HTERT RPE-1 (cell line): Measurements from ENCODE around the gene LAYN.

Source experiments
- in situ Hi-C: fragments of 300-500 bp; cut with MboI; formaldehyde crosslinking; loops from 4 replicates; pipeline ENCODE4 v1.14.3; 2020; ENCODE audit warnings: low sequenced_read_pairs

The LAYN gene, protein sequence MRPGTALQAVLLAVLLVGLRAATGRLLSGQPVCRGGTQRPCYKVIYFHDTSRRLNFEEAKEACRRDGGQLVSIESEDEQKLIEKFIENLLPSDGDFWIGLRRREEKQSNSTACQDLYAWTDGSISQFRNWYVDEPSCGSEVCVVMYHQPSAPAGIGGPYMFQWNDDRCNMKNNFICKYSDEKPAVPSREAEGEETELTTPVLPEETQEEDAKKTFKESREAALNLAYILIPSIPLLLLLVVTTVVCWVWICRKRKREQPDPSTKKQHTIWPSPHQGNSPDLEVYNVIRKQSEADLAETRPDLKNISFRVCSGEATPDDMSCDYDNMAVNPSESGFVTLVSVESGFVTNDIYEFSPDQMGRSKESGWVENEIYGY

DNA sequence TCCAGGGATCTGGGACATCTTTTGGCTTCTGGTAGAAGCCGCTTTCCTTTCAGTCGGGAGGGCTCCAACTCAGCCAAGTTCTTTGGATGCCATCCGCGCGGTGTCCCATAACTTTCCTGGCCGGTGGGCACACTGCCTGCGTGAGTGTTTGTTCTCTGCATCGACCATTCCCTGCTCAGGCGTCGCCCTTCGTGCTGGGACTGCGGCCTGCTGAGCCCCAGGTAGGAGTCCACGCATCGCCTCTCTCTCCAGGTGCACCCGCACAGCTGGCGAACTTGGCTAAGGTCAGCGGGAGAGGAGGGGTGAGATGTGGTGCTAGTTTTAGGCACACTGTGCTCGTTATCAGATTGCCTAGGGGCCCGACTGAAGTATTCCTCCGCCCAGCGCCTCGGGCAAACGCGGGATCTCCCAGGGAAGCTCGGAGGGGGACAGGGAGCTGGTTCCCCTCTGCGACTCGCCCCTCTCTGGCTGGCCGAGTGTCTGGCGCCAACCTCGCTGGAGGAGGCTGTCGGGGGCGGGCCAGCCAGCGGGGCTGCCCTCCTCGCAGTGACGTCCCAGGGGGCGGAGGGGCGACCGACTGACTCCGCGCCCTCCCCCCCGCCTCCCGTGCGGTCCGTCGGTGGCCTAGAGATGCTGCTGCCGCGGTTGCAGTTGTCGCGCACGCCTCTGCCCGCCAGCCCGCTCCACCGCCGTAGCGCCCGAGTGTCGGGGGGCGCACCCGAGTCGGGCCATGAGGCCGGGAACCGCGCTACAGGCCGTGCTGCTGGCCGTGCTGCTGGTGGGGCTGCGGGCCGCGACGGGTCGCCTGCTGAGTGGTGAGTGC lies at the start of gene LAYN:
Gene LAYN (plus strand): TSS at position 607 of the 823 bp plus-strand sequence. CDS start 124 bp downstream, at position 731.
- in situ Hi-C loops: no loop called here

DNA sequence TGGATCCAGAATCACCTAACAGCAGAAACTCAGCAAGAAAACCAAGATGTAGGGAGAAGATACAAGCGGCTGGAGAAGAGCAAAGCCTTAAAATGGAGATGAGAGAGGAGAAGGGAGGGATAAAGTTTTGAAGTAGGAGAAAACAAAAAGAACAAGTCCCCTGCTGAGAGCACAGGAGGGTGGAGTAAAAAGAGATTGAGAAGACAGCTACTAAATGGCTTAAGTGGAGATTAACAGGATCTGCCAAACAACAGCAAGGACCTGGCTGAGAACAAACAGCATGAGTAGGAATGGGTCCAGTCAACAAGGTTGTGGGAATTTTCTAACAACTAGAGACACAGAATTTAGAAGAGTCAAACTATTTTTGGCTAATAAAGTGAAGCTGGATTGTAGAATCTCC lies 46.5 kb upstream of the LAYN start:
- in situ Hi-C loops: no loop called here

DNA sequence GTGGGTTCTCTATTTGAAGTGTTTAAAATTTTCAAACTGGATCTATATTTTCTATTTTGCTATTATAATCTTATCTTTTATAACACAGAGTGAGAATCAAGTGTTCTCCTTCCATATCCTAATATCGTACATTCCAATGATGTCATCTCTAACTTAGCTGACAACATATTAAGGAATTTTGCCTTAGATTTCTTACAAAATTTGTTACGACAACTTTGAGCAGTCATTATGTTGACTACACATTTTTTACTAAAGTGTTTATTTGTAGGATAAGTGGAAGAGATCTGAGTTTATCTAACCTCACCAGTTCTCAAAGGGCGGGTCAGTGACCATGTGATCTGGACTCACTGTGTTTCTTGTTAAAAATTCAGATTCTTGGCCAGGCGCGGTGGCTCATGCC lies 41.0 kb upstream of the LAYN start:
- in situ Hi-C loops: no loop called here

DNA sequence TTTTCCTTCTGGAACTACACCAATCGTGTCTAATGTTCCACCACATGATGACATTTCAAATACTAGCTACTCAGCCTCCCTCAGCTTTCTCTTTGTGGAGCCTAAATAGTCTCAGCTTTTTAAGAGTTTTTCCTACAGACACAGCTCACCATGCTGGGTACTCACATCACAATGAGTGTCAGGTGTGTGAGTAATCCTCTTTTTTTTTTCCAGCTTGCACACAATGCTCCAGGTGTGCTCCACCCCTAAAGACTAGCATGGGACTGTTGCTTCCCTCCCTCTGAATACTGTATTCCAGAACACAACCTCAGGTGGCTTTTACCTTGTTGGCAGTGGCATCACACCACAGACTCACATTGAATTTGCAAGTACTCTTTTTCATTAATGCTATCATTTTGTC lies 40.0 kb upstream of the LAYN start:
- in situ Hi-C loops: no loop called here

DNA sequence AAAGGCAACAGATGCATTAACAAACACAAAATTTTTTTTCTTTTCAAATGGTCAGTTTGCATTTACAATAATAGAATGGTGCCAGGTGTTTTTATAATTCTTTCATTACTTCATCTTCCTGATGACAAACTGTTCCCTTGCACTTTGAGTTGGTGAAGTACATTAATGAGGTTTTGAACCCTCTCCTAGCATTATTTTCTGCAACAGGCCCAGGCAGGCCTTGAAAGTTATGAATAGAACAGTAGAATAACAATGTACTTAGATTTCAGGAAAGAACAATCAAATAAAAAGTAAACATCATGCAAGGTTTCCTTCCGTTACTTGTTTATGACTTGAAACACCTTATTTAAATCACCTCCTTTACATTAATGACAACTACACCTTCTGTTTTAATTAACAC lies 37.9 kb upstream of the LAYN start:
- in situ Hi-C loops: no loop called here

DNA sequence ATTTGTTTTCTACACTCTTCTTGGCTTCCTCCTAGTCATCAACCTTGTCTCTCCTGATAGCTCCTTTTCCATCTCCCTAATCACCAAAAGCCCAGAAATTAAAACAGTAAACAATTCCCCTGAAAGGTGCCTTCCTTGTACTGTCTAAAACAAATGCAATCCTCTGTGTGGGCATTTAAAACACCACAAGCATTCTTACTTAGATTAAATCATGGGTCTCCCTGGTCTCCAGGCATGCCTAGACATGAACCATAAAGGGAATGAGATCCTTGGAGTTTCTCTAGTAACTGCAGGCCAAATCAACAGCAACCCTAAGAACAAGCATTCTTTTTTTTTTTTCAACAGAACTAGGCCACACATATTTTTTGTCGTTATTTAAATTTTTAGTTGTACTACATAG lies 30.2 kb upstream of the LAYN start:
- in situ Hi-C loops: no loop called here

DNA sequence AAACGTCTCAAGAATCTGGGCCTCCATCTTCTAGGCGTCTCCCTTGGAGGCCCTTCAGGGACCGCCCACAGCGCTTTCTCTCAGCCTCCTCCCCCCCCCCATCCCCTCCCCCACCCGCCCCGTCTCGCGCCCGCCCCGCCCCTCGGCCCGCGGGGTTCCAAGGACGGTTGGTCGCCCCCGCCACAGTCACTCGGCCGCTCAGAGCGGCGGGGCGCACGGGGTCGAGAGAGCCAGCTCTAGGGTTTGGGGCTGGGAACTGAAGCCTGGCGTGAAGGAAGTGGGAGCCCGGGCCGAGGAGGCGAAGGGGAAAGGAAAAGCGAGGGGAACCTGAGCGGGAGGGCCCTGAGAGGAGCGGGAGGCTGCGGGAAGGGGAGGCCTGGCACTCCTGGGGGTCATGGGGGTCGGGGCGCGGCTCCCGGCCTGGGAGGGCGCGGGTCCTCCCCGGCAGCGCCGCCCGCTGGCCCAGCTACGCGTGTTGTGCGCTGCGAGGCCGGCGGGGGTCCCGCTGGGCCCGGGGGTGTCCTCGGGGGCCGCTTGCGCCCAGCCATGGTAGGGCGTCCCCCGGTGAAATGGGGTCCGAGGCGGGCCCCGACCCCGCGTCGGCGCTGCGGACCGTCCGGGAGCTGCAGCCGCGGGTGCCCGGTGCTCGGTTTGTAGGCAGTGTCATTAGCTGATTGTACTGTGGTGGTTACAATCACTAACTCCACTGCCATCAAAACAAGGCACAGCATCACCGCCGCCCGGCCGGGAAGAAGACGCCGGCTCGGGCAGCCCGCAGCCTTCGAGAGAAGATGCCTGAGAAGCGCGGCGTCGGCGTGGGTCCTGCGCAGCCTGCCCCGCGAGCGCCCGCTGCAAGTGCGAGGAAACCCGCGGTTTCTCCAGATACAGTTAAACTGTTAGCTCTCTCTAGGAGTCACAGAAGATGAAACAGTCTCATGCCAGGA lies 28.0 kb upstream of the LAYN start, which contains the start of gene BTG4:
Gene BTG4 (minus strand): TSS at position 91 of the 944 bp plus-strand sequence. CDS start 13,610 bp downstream, outside the sequence.
- in situ Hi-C loops: no loop called here

DNA sequence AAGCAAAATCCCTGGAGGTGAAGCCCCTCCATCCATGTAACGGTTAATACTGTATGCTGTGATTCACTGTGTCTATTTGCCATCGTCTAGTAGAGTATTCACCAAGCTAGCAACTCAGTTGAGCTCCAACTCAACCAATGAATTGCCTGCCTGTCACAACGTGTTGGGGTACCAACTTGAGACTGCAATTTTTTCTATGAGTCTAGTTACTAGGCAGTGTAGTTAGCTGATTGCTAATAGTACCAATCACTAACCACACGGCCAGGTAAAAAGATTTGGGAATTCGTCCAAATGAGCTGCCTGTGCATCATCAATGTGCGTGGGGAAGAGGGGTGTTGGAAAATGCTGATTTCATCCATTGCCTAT lies 27.3 kb upstream of the LAYN start:
- in situ Hi-C loops: no loop called here

DNA sequence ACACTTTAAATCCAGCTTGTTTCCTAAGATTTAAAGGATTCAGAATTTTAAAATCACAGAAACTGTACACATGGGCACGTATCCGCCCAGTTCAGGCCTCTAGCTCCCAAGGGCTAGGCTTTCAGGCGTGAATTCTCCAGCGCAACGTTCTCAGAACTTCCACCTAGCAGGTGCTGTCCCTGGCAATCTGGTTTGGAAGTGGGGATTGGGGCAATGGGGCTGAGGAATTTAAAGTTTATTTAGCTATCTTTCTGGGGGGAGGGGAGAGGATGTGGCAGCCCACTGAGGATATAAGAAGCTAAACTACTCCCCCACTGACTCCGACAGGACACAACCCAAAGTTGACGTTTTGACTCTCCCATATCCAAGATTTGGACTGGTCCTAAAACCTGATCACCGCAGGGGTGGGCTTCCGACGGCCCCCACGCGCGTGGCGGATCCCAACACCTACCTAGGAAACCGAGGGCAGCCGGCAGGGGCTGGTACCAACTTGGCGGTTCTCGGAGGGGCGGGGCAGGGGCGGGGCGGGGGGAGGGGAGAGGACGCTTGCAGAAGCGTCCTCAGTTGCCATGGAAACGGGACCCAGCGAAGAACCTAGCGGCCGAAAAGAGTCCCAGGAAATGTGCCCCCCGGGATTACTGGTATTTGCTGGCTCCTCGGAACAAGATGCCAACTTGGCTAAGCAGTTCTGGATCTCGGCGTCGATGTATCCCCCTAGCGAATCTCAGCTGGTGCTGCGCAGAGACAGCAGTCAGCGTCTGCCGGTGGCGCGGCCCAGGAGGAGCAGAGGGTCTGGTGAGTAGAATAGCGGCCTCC lies 26.1 kb upstream of the LAYN start, which contains the start of gene HOATZ:
Gene HOATZ (plus strand): TSS at position 563 of the 816 bp plus-strand sequence. CDS start 7 bp downstream, at position 570.
- in situ Hi-C loops: no loop called here

DNA sequence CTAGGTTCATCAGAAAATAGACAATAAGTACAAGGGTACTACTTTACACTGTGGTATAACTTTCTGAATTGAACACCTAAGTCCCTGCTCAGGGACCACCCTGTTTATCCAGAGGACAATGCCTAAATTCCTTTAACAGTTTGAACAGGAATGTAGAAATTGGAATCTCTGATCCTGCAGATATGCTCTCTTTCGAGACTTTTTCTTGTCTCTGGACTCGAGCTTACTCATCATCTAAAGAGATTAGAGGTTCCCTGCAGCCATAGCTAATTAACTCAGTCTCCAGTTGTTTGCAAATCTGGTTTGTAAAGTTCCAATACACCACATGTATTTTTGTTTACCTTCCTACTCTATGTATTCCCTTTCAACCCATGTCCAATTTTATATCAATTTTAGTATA lies 24.9 kb upstream of the LAYN start:
- in situ Hi-C loops: no loop called here

DNA sequence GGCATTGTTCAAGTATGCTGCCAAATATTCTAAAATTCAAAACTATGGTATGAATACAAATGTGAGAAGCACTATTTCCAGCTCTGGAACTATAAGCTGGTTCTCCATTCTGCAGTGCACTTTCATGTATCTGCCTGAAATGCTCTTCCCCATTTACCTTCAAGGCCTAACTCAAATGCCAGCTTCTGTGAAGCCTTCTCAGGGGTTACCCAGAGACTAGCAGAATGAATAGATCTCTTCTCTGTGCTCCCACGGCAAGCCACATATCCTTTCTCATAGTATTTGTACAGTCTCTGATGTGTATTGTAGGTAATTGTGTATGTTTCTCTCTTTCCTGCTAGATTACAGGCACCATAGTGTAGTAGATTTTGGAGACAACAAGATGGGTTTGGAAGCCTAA lies 21.9 kb upstream of the LAYN start:
- in situ Hi-C loops: no loop called here

DNA sequence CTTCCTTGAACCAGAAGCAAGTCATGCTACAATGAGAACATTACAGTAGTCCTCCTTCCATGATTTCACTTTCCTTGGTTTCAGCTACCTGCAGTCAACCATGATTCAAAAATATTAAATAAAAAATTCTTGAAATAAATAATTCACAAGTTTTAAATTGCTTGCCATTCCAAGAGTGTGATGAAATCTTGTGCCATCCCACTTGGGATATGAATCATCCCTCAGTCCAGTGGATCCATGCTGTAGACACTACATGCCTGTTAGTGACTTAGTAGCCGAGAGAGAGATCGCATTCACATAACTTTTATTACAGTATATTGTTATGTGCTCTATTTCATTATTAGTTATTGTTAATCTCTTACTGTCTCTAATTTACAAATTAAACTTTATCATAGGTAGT lies 20.0 kb upstream of the LAYN start:
- in situ Hi-C loops: no loop called here

DNA sequence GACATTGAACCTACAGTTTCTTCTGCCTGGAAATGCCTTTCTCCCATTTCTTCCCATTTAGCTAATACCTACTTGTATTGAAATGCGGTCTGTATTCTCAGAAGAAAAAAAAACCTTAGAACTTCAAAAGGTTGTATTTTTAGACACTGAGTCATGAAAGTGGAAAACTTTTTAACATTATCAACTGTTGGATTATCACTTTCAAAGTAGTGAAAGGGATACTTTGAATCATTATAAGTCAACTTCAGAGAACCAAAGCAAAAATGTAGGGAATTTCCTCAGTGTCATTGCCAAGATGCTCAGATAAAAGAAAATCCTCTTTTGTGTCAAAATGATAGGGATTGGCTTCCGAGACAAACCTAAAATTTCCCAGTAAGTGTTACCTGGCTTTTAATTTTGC lies 19.4 kb upstream of the LAYN start:
- in situ Hi-C loops: no loop called here

DNA sequence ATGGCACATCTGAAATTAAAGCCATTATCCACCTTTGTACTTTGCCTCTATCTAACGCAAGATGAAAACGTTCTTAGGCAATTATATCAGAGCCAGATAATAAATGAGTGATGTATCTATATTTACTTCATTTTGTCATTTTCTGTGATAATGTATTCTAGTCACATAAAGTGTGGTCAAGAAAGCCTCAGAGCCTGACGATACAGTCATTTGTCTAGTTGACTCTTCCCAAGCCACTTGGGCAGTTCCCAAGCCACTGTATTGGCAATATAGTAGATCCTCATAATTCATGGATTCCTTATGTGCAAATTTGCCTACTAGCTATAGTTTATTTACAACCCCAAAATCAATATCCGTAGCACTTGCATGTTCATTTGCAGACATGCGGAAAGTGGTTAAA lies 18.1 kb upstream of the LAYN start:
- in situ Hi-C loops: no loop called here

DNA sequence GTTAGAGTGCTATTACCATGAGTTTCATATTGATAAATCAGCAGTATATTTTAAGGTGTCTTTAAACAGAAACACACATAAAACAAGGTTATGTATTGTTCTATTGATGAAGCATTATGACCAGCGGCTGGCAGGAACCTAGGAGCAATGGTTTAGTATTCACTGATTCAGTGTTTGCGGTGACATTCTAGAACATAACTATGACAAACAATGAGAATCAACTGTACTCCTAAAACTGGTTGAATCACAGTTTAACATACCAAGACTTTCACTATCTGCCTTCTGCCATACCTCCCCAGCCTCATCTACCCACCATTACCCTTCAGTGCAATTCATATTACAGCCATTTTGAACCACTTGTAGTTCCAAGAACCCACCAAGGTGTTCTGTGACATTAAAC lies 17.2 kb upstream of the LAYN start:
- in situ Hi-C loops: no loop called here

DNA sequence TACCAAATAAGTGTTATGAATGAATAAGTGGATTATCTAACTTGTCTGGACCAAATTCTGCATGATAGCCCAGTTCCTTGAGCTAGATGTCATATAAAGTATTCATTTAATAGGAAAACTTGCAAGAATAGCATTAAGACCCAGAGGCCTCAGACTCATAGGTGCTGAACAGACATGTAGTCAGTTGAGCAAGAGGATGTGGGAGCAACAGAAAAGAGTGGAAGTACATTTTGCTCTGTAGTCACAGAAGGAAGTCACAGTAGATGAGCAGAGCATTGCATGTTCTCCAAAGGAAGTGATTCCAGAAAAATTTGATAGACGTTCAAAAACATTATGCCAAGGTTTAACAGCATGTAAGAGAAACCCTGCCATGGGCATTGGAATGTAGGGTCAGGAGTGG lies 16.5 kb upstream of the LAYN start:
- in situ Hi-C loops: no loop called here

DNA sequence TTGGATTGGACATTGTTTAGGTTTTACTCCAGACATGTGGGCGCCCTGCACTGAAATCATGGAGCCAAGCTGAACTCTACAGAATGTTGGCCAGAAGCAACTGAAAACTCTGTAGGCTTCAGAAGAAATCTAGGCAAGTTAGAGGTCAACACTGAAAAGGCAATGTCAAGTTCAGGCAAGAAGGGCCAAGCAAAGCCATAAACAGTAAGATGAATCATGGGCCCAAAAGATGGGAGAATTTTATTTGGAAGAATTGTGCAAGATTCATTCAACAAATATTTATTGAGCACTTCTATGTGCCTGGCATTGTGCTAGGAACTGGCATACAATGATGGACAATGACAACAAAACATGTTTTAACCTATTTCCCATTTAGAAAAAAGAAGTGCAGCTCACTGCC lies 15.1 kb upstream of the LAYN start:
- in situ Hi-C loops: no loop called here

DNA sequence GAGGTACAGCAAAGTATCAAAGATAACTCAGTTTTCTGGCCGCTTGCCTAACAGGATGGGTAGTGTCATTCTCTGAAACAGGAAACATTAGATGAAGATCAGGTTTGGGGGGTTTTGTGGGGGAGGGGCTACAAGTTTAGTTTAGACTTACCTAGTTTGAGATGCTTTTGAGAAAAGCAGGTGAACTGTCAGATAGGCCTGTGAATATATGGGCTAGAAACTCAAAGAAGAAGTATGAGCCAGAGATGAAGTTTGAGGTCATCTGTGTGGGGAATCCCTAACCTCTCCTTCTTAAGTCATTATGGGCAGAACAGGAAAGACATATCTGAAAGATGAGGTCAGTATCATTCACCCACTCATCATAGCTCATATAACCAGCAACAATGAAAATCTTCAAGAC lies 14.0 kb upstream of the LAYN start:
- in situ Hi-C loops: no loop called here

DNA sequence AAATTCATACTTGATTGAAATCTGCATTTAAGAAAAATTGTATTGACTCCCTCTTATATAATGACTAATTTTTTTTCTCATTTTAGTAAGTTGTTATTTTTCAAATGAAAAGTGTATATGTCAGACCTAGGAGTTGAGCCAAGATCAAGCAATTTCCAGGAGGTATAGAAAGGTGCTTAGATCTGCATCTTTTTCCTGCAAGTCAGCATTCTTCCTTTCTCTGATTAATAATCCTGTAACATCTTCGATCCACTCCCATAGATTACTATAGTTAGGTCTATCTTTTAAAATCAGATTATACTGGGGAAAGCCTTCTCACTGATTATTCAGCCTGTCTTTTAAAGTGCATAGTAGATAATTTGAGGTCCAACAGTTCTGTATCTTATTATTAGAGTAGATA lies 13.2 kb upstream of the LAYN start:
- in situ Hi-C loops: no loop called here

DNA sequence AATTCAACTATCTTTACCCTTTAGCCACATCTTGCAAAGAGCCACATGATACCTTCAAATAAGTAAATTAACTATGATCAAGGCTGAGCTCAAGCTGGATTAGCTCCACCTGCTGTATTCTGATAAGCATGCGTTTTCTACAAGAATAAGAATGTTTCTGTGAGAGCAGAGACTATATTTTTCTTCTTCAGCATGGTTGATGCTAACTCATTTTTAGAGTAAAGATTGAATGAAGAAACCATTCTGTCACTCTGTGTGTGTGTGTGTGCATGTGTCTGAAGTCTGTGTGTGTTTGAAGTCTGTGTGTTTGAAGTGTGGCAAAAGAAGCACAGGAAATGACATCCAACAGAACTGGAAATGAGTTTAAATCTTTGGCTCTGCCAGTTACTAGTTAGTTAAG lies 12.0 kb upstream of the LAYN start:
- in situ Hi-C loops: no loop called here
